Coronary artery (tissue), 2 donors: ENCODE measurements around the gene MBNL3.

Experiments used
- DNase-seq: peaks from one replicate; pipeline ENCODE4 v3.0.0-alpha.2; 2017; ENCODE audit warnings: low spot score
- H3K27ac ChIP-seq, 2 donors: fragments of 200-600 bp; sonication (generic); one replicate each; pipeline ENCODE4 v1.5.1; 2016 to 2019
- H3K4me3 ChIP-seq: fragments of 200-600 bp; sonication (generic); 2 replicates; pipeline ENCODE4 v1.5.1; 2016; ENCODE audit warnings: mild to moderate bottlenecking, moderate library complexity
- CTCF ChIP-seq: fragments of 200-600 bp; sonication (generic); IDR thresholded peaks from one replicate; pipeline ENCODE4 v1.5.1; 2019; ENCODE audit warnings: antibody characterized with exemption

The MBNL3 gene

GRCh38 chrX:132394591-132394990 is 94.2 kb downstream of the MBNL3 start:
- H3K27ac ChIP-seq: no peak overlapping the region
- TF ChIP-seq CTCF: no peak
- DNase-seq: no peak
- no peak overlapping the region for H3K4me3 ChIP-seq

GRCh38 chrX:132393992-132394391 is 94.8 kb downstream of the MBNL3 start:
- TF ChIP-seq CTCF: no peak
- Histone ChIP-seq H3K27ac (no peak overlapping the region), H3K4me3 (no peak overlapping the region)
- DNase-seq: no peak

GRCh38 chrX:132393485-132393884 is 95.4 kb downstream of the MBNL3 start:
- Histone ChIP-seq H3K27ac (no peak overlapping the region), H3K4me3 (no peak overlapping the region)
- no peak for DNase-seq
- no peak for TF ChIP-seq CTCF

- H3K4me3 ChIP-seq: no peak overlapping the region
- TF ChIP-seq CTCF: no peak
- DNase-seq: no peak
- no peak overlapping the region for H3K27ac ChIP-seq
Measured at GRCh38 chrX:132393085-132393484, 95.8 kb downstream of the MBNL3 start.

GRCh38 chrX:132390792-132391191 is 98.0 kb downstream of the MBNL3 start:
- no peak for TF ChIP-seq CTCF
- no peak for DNase-seq
- no peak overlapping the region for H3K4me3 ChIP-seq

GRCh38 chrX:132389480-132389879 is 99.4 kb downstream of the MBNL3 start:
- no peak for TF ChIP-seq CTCF
- no peak for DNase-seq
- peak overlapping the region in 1 of 2 donors; percentile 2 for H3K27ac ChIP-seq

More at GRCh38 chrX:132390792-132391191, 98.0 kb downstream of the MBNL3 start:
- H3K27ac ChIP-seq: no peak overlapping the region

GRCh38 chrX:132388371-132388770 is 100.5 kb downstream of the MBNL3 start:
- no peak for TF ChIP-seq CTCF

More at GRCh38 chrX:132389480-132389879, 99.4 kb downstream of the MBNL3 start:
- H3K4me3 ChIP-seq: no peak overlapping the region

More at GRCh38 chrX:132388371-132388770, 100.5 kb downstream of the MBNL3 start:
- DNase-seq: no peak
- H3K27ac ChIP-seq: no peak overlapping the region
- H3K4me3 ChIP-seq: no peak overlapping the region
